Suppressor macrophage treated with lipopolysaccharide for 4 hours (primary cell): Measurements from ENCODE around the gene ARL4A.
"Not testable (repeated sequence)": the region's sequence is repeated elsewhere in the genome, so short reads cannot be mapped to it uniquely, and the experiment has no call there.

Experiments used
- DNase-seq: peaks from one replicate; pipeline ENCODE4 v3.0.0-alpha.2; 2020

The ARL4A gene

GRCh38 chr7:12670000-12670729, 17.3 kb upstream of the ARL4A start:
- no peak for DNase-seq

DNA sequence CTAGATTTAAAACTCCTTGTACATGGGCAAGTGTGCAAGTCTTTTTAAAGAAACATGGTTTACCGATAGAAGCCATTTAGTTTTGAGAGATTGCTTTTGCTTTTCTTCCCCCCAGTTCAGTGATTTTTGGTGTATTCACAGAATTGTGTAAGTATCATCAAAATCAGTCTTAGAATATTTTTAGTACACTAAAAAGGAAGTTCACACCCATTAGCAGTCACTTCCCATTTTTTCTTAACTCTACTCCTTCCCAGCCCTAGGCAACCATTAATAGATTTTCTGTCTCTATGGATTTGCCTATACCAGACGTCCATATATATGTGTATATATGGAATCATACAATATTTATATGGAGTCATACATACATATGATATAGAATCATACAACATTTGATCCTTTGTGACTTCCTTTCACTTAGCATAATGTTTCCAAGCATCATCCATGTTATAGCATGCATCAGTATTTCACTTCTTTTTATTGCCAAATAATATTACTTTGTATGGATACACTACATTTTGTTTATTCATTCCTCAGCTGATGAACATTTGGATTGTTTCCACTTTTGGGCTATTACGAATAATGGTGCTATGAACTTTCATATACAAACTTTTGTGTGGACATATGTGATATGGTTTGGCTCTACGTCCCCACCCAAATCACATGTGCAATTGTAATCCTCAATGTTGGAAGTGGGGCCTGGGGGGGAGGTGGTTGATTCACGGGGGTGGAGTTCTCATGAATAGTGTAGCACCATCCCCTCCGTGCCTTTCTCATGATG, 16.5 kb upstream of the ARL4A start:
- DNase-seq = peak; percentile 56

GRCh38 chr7:12673436-12673835, 14.0 kb upstream of the ARL4A start:
- DNase-seq = not testable (repeated sequence)

DNA sequence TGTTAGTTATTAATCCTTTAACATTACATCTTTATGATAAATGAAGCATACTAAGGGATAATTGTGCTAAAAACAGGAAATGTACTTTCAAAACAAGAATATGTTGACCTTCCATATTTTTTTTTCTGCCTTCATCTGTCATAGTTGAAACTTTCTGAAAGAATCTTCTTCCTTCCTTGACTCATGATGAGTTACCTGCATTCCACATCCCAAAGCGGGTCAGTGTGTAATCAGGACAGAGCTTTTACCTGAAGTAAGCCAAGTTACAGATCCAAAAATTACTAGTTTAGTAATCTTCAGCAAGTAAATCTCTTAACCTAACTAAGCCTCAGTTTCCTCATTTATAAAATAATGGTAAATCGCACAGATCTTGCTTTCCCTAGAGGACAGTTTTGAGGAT, 13.4 kb upstream of the ARL4A start:
- no peak for DNase-seq

GRCh38 chr7:12674861-12675260, 12.6 kb upstream of the ARL4A start:
- DNase-seq = peak; percentile 76

DNA sequence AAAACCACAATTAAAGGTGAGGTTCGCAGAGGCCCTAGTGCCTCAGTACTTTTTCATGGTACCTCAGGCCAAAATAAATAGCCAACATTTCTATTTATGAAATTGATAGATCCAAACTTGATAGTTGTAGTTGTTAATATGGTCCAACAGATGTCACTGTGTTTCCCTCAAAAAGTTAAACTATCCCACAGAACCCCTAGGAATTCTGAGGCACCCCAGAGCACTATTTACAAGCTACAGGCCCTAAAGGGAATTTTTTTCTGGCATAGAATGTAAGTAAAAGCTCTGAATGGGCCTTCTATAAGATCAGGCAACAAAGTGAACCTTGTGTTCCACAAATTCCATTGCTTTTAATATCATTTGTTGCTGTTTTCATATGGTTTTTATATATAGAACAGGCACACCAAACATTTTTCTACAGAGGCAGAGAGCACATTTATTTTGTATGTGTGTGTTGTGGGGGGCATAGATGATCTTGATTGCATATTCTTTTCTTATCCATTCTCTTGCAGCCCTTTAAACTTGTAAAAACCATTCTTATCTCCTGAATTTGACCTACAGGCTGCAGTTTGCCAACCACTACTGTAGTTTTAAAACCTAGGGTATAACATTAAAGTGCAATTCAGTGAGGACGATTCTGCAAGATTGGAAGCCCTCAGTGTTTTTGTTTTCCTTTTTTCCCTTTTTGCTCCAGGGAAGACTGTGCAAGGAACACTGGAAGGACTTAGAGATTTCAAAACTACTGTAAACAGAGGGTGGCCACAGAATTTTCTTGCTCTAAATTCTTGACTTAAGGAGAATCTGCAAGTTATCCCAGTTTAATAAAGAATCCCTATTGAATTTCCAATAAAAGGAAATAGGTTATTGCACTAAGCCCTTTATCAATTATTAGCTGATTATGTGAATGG, 3.5 kb upstream of the ARL4A start:
- no peak for DNase-seq

DNA sequence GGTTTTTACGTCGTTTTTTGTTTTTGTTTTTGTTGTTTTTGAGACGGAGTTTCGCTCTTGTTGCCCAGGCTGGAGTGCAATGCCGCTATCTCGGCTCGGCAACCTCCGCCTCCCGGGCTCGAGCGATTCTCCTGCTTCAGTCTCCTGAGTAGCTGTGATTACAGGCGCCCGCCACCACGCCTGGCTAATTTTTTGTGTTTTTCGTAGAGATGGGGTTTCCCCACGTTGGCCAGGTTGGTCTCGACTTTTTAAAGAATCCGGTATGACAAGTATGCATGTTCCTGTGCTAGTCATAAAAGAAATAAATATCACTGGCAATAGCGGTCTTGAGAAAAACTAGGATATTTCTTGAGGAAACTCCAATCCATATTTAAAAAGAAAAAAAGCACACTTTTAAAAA, 2.7 kb upstream of the ARL4A start:
- no peak for DNase-seq

GRCh38 chr7:12685550-12685949, 1.9 kb upstream of the ARL4A start:
- peak; percentile 43 for DNase-seq

DNA sequence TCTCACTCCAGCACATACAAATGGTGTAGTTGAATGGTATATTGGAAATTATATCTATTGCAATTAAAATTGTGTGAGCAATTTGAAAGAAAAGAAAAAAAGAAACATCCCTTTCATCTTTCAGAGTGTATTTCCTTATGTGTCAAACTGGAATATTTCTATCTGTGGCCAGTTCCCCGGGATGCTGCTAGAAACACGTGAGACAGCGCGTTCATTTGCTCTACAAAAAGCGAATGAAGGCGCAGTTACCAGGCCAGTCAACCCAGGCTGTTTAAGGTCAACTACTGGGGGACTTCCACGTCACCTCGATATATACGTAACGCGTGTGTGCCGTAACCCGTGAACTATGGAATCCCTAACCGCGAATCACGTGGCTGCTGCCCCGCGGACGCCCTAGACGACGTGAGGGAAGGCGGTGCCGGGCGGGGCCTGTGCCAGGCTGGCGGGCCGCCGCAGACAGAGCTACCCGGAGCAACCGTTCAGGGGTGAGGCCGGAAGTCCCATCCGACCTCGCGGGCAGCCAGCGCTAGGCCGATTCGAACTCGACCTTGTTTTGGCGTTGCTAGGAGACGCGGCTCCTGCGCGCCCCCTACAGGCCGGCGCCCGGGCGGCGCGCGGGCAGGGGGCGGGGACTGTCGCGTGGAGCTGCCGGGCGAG, 1.1 kb upstream of the ARL4A start:
- DNase-seq = peak; percentile 96

DNA sequence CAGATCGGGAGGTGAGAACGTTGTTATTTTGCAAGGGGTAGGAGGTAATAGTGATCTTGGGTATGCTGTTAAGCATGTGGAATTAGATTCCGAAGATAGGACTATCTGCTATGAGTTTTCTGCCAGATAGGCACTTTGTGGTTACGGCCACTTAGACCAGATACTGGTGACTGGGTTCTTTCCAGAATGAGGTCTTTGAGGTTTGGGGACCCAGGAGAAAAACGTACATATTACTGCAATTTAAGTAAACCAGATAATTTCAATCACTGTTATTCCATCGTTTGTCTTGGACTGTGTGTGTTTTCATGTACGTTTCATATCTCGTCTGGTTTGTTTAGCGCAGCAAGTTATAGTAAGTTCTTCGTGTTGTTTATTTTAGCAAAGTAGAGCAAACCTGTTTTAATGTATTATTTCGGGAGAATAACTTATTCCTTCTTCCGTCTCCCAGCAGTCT, 312 bp downstream of the ARL4A start:
- no peak for DNase-seq

GRCh38 chr7:12688485-12689170, 1.2 kb downstream of the ARL4A start:
- not testable (repeated sequence) for DNase-seq

- no peak for DNase-seq
Observed at GRCh38 chr7:12689451-12689850, 2.0 kb downstream of the ARL4A start.

- DNase-seq = no peak
Observed at GRCh38 chr7:12690041-12690878, 2.8 kb downstream of the ARL4A start.

DNA sequence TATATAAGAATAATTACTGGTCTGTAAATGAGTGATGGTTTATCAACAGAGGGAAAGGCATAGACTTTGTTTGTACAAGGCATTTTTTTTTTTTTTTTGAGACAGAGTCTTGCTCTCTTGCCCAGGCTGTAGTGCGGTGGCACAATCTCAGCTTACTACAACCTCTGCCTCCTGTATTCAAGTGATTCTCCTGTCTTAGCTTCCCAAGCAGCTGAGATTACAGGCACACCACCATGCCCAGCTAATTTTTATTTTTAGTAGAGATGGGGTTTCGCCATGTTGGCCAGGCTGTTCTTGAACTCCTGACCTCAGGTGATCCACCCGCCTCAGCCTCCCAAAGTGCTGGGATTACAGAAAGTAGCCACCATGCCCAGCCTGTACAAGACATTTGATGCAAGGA, 4.0 kb downstream of the ARL4A start:
- not testable (repeated sequence) for DNase-seq

GRCh38 chr7:12692035-12692434, 4.6 kb downstream of the ARL4A start:
- DNase-seq = no peak

DNA sequence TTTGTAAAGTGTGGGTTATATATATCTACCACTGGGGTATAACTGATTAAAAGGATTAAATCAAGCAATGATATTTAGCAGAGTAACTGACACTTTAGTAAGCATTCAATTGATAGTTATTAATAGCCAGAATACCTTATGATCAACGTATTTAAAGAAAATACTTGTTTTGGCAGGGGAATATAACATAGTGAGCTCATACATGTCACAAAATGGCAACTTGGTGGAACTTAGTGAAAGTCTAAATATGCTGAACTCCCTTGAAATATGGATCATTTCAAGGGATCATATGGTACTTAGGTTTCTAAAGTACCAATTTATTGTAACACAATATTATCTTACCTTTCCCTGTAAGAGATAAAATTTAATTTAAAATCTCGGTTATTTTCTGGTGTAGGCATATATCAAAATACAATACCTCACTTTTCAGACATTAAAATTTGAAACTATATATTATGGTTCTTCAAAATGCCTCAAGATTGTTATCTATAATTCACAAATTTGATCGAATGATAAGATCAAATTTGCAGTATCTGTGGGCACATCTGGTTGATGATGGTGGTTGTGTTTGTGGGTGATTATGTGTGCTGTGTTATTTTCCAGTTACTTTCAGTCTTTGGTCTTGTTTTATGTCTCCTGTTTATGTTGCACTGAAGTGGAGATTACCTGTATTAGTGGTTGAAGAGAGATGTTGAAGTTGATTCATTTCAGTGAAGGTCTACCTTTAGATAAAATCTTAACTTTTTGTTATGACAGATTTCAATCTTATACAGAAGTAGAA, 5.2 kb downstream of the ARL4A start:
- no peak for DNase-seq

DNA sequence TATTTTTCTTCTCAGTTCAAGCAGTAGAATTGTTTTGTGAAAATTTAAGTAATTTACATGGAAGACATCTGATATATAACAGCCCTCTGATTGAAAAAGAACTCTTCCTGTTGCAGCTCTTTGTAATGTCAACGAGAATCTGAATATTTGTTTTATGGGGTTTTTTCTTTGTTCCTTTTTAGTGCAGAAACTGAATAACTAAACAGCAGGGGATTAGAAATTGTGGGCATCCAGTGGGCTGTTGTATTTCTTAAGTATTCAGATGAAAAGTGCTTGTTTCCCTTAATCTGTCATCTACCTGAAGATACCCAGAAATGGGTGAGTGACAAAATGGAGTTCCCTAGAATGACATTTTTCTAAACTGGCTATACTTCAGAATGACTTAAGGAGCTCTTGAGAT, 7.4 kb downstream of the ARL4A start:
- DNase-seq = no peak

- no peak for DNase-seq
Observed at GRCh38 chr7:12695965-12696364, 8.5 kb downstream of the ARL4A start.

DNA sequence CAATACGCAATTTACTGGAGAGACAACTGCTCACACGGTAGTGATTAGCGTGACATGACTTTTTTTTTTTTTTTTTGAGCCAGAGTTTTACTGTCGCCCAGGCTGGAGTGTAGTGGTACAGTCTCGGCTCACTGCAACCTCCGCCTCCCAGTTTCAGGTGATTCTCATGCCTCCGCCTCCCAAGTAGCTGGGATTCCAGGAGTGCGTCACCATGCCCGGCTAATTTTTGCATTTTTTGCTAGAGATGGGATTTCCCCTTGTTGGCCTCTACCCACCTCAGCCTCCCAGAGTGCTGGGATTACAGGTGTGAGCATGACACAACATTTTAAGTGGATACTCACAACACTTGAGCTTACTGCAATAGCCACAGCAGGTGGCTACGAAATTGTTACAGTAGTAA, 11.9 kb downstream of the ARL4A start:
- DNase-seq = no peak

DNA sequence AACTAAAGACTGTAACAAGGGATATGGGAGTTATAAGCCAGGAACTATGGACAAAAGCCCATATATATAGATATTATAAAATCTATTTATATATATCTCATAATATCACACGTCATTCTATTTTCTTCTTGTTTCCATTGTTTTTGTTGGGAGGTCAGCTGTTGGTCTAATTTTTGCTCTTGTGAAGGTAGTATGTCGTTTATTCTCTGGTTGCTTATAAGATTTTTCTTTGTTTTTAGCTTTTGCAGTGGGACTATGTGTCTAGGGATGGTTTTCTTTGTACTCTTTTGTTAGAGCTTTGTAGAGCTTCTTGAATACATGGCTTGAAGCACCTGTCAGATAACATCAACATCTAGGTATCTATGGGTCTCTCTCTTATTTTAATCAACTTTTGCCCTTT, 14.0 kb downstream of the ARL4A start:
- DNase-seq = no peak
